KMS-11 (cell line): ENCODE data around the gene AMHR2.

Experiments
- H2AFZ ChIP-seq: fragments of 200-600 bp; sonication (generic); 2 replicates; pipeline ENCODE4 v1.6.1; 2016; ENCODE audit warnings: antibody characterized with exemption, mixed run types, low read depth
- H3K27ac ChIP-seq: fragments of 200-600 bp; sonication (generic); 2 replicates; pipeline ENCODE4 v1.6.1; 2016; ENCODE audit warnings: mild to moderate bottlenecking, mixed run types
- H3K27me3 ChIP-seq: fragments of 200-600 bp; sonication (generic); 2 replicates; pipeline ENCODE4 v1.6.1; 2017; ENCODE audit warnings: mild to moderate bottlenecking, low read depth, mixed run types, moderate library complexity; ENCODE audit not compliant: insufficient read depth
- H3K36me3 ChIP-seq: fragments of 200-600 bp; sonication (generic); 2 replicates; pipeline ENCODE4 v1.6.1; 2017; ENCODE audit warnings: mild to moderate bottlenecking, mixed run types; ENCODE audit not compliant: insufficient read depth
- H3K4me1 ChIP-seq: fragments of 200-600 bp; sonication (generic); 2 replicates; pipeline ENCODE4 v1.6.1; 2016; ENCODE audit warnings: mild to moderate bottlenecking, low read depth, mixed run types; ENCODE audit not compliant: poor library complexity, severe bottlenecking
- H3K4me2 ChIP-seq: fragments of 200-600 bp; sonication (generic); 2 replicates; pipeline ENCODE4 v1.7.0; 2016; ENCODE audit warnings: mild to moderate bottlenecking, mixed run types
- H3K4me3 ChIP-seq: fragments of 200-600 bp; sonication (generic); IDR thresholded peaks from 2 replicates; pipeline ENCODE4 v1.6.1; 2017; ENCODE audit warnings: low read depth, low read length, mixed read lengths; ENCODE audit not compliant: insufficient read depth
- H3K79me2 ChIP-seq: fragments of 200-600 bp; sonication (generic); 2 replicates; pipeline ENCODE4 v1.6.1; 2016; ENCODE audit warnings: low read depth, mixed run types; ENCODE audit not compliant: insufficient read depth
- H3K9ac ChIP-seq: fragments of 200-600 bp; sonication (generic); 2 replicates; pipeline ENCODE4 v1.6.1; 2016; ENCODE audit warnings: mild to moderate bottlenecking, mixed run types
- H4K20me1 ChIP-seq: fragments of 200-600 bp; sonication (generic); 2 replicates; pipeline ENCODE4 v1.6.1; 2016; ENCODE audit warnings: mild to moderate bottlenecking, mixed run types; ENCODE audit not compliant: insufficient read depth
- CTCF ChIP-seq: fragments of 200-600 bp; sonication (generic); conservative IDR thresholded peaks from 2 replicates; pipeline ENCODE4 v1.6.1; 2017; ENCODE audit warnings: low read depth, mild to moderate bottlenecking, antibody characterized with exemption, low read length, moderate library complexity, mixed read lengths

Gene AMHR2

DNA sequence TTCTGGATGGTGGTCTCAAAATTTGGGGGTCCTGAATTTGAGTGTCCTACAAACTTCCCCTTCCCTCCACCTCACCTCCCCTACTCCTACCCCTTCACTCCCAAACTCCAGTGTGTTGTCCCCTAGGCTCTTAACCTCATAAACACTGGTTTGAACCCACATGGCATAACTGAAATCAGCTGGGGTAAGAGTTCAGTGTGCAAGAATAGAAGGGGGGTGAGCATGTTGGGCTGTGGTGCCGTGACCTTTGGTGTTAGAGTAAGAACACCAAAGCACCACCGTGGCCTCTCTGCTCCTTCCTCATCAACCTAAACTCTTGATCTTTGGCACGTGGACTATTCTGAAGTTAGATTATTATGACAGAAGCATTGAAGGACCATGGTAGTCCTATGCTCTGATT, 39.3 kb downstream of the AMHR2 start:
- Histone ChIP-seq H3K9ac (peak overlapping the region; percentile 9; the same call in 1 of the 2 replicates), H3K4me1 (peaks cover 100% of the 10 kb centered on the region), H3K36me3 (peaks cover 96% of the 10 kb centered on the region), H4K20me1 (peaks cover 61% of the 10 kb centered on the region), H3K27me3 (no peaks in the 10 kb centered on the region), H3K27ac (peak overlapping the region; percentile 37), H3K4me2 (peak overlapping the region; percentile 93), H3K79me2 (peaks cover 98% of the 10 kb centered on the region), H3K4me3 (no peak overlapping the region), H2AFZ (no peak overlapping the region)
- no peak for TF ChIP-seq CTCF

- Histone ChIP-seq H3K27ac (peak overlapping the region; percentile 59; the same call in 1 of the 2 replicates), H2AFZ (no peak overlapping the region), H3K4me3 (no peak overlapping the region), H3K27me3 (no peaks in the 10 kb centered on the region), H3K4me2 (peak overlapping the region; percentile 93), H3K9ac (peak overlapping the region; percentile 9; the same call in 1 of the 2 replicates), H3K36me3 (peaks cover 96% of the 10 kb centered on the region), H4K20me1 (peaks cover 55% of the 10 kb centered on the region), H3K79me2 (peaks cover 98% of the 10 kb centered on the region), H3K4me1 (peaks cover 100% of the 10 kb centered on the region)
- no peak for TF ChIP-seq CTCF
Measured at GRCh38 chr12:53463802-53464560, 40.3 kb downstream of the AMHR2 start.

DNA sequence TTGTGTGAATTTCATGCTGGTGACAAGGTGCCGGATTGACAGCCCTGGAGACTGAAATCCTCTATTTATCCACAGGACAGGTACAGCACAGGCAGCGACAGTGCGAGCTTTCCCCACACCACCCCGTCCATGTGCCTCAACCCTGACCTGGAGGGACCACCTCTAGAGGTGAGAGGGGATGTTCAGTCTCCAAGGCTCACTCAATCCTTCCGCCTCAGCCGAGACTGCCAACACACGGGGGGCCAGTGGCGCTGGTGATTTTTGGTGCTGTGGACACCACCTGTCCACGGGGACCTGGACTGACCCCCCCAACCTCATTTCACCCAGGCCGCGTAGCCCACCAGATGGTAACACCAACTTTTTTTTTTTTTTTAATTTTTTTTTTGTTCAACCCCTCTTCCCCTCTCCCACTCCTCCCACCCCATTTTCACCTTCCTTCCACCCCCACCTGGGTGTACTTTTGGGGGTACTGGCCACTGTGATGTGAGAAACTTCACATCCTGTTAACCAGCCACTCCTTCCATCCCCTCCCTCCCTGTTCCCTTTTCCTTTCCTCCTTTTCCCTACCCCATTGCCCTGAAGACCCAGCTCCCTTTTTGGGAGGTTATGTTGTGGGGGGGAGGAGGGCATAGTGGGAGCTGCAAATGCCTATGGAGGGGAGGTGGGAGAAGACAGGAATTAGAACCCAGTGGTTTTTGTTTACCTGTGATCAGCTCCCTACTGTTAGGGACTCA, 41.2 kb downstream of the AMHR2 start:
- Histone ChIP-seq H3K9ac (no peak overlapping the region; the same call in 1 of the 2 replicates), H3K27ac (peak overlapping the region; percentile 59), H3K4me2 (peak overlapping the region; percentile 77), H4K20me1 (peaks cover 52% of the 10 kb centered on the region), H3K79me2 (peaks cover 97% of the 10 kb centered on the region), H3K4me1 (peaks cover 100% of the 10 kb centered on the region), H3K4me3 (no peak overlapping the region), H3K27me3 (no peaks in the 10 kb centered on the region), H2AFZ (no peak overlapping the region), H3K36me3 (peaks cover 91% of the 10 kb centered on the region)
- no peak for TF ChIP-seq CTCF

GRCh38 chr12:53465679-53466078, 42.0 kb downstream of the AMHR2 start:
- no peak overlapping the region; the same call in 1 of the 2 replicates for H3K9ac ChIP-seq
- peaks cover 44% of the 10 kb centered on the region for H4K20me1 ChIP-seq
- no peak overlapping the region for H3K4me3 ChIP-seq
- H3K36me3 ChIP-seq: peaks cover 86% of the 10 kb centered on the region; the same call in 1 of the 2 replicates
- peak; percentile 20; the same call in 1 of the 2 replicates for TF ChIP-seq CTCF
- peak overlapping the region; percentile 59 for H3K27ac ChIP-seq
- peak overlapping the region; percentile 77 for H3K4me2 ChIP-seq
- peaks cover 94% of the 10 kb centered on the region for H3K79me2 ChIP-seq
- H3K27me3 ChIP-seq: no peaks in the 10 kb centered on the region
- H2AFZ ChIP-seq: no peak overlapping the region
- peaks cover 100% of the 10 kb centered on the region for H3K4me1 ChIP-seq
